22Rv1 (cell line): ENCODE results near the gene CMBL.

Experiments
- CTCF ChIP-seq: fragments of 450-650 bp; IDR thresholded peaks from 2 replicates; pipeline ENCODE4 v1.5.1; 2017; ENCODE audit warnings: mild to moderate bottlenecking
- ZFX ChIP-seq: fragments of 450-650 bp; IDR thresholded peaks from 2 replicates; pipeline ENCODE4 v1.6.1; 2017; ENCODE audit warnings: antibody characterized with exemption, borderline replicate concordance

GRCh38 chr5:10320793-10321192, 13.1 kb upstream of the CMBL start:
- TF ChIP-seq CTCF (no peak), ZFX (no peak)
